HepG2 (cell line): ENCODE data around the gene SULT1A3. TPM values are rescaled to one million over a fixed set of nuclear protein-coding genes. Genes with fewer than 3 reads are reported as not detected.
"Not testable (repeated sequence)": the region's sequence is repeated elsewhere in the genome, so short reads cannot be mapped to it uniquely, and the experiment has no call there.

Source experiments
- ATAC-seq: fragments of 200-7000 bp; cut with Tn5 transposase; 3 replicates; pipeline ENCODE4 v1.9.1; 2020; ENCODE audit warnings: mild to moderate bottlenecking, moderate library complexity
- BruUV-seq: library from RNA; stranded (reverse); fragments of 400-500 nt; replicated peaks from 2 replicates; lab custom pipeline; 2021; lab: Mats Ljungman, UMichigan
- CTCF ChIA-PET: fragments of 300-600 bp; formaldehyde crosslinking; extraction: SDS; loops from one replicate; lab custom pipeline; 2021; ENCODE audit warnings: low total read pairs, inconsistent platforms, low intra/inter-chr PET ratio; lab: Yijun Ruan, JAX
- POLR2A ChIA-PET: fragments of 350-600 bp; sonication (Branson Sonifier 250); formaldehyde crosslinking; loops from one replicate; lab custom pipeline; 2020; ENCODE audit warnings: antibody characterized with exemption, inconsistent platforms; lab: Yijun Ruan, JAX
- DNase-seq: peaks from one replicate; pipeline ENCODE4 v3.0.0-alpha.2; 2015; ENCODE audit warnings: low spot score
- FAIRE-seq: peaks from 3 replicates; lab custom pipeline; 2011; peaks lifted over from hg19 to GRCh38; lab: Jason Lieb, UNC
- H2AFZ ChIP-seq: one replicate; pipeline ENCODE4 v1.6.1; 2011; ENCODE audit warnings: low read length, inconsistent platforms
- H3K27ac ChIP-seq: fragments of 300-600 bp; 3 replicates; pipeline ENCODE4 v1.8.0; 2011; ENCODE audit warnings: mixed run types, mild to moderate bottlenecking, mixed read lengths, low read length, inconsistent platforms; ENCODE audit not compliant: insufficient read depth; ENCODE audit errors: extremely low read length
- H3K27me3 ChIP-seq, 2 experiments: fragments of 200-600 bp in 1 of 2; 2 replicates in 1 of 2; 3 replicates in 1 of 2; pipeline versions ENCODE4 v1.6.0 to v1.8.0; 2011; ENCODE audit warnings: low read length in 2 of 2, mild to moderate bottlenecking in 2 of 2, moderate library complexity in 2 of 2, inconsistent platforms in 1 of 2; ENCODE audit not compliant: insufficient read depth in 2 of 2, control insufficient read depth in 1 of 2
- H3K36me3 ChIP-seq, 2 experiments: fragments of 200-600 bp in 1 of 2; replicated peaks in 1 of 2; 2 replicates in 1 of 2; 3 replicates in 1 of 2; pipeline versions ENCODE4 v1.5.1 to v1.8.0; 2011; ENCODE audit warnings: low read length in 2 of 2, inconsistent platforms in 1 of 2; ENCODE audit not compliant: insufficient read depth in 2 of 2, control insufficient read depth in 1 of 2
- H3K4me1 ChIP-seq: 2 replicates; pipeline ENCODE4 v1.5.1; 2012; ENCODE audit warnings: low read length, inconsistent platforms; ENCODE audit not compliant: insufficient read depth
- H3K4me2 ChIP-seq: 2 replicates; pipeline ENCODE4 v1.6.0; 2011; ENCODE audit warnings: low read depth, low read length, inconsistent platforms
- H3K4me3 ChIP-seq, 3 experiments: fragments of 200-600 bp in 1 of 3; sonication (generic), shearing (Covaris generic) in 1 of 3; replicated peaks in 1 of 3; 2 replicates each; pipeline ENCODE4 v1.5.1; 2011 to 2016; ENCODE audit warnings: low read length in 3 of 3, inconsistent platforms in 2 of 3, low read depth in 2 of 3, mild to moderate bottlenecking in 2 of 3, control low read depth in 1 of 3, mixed read lengths in 1 of 3; ENCODE audit not compliant: insufficient read depth in 1 of 3
- H3K79me2 ChIP-seq: one replicate; pipeline ENCODE4 v1.6.1; 2011; ENCODE audit warnings: low read length, inconsistent platforms; ENCODE audit not compliant: insufficient read depth
- H3K9ac ChIP-seq: 2 replicates; pipeline ENCODE4 v1.6.0; 2011; ENCODE audit warnings: mild to moderate bottlenecking, low read depth, low read length, inconsistent platforms; ENCODE audit not compliant: insufficient read depth
- H3K9me3 ChIP-seq: 2 replicates; pipeline ENCODE4 v1.5.1; 2012; ENCODE audit warnings: mild to moderate bottlenecking, low read length
- H4K20me1 ChIP-seq: 2 replicates; pipeline ENCODE4 v1.6.0; 2011; ENCODE audit warnings: inconsistent platforms, mild to moderate bottlenecking, low read length, moderate library complexity; ENCODE audit not compliant: insufficient read depth
- CEBPG ChIP-seq: IDR thresholded peaks from 2 replicates; pipeline ENCODE4 v1.6.1; 2016
- WGBS: methylation state at CpG from one replicate; pipeline ENCODE4 v1.1.6; 2017; ENCODE audit warnings: low lambda C conversion rate; 5-methylcytosine and 5-hydroxymethylcytosine counted together
- in situ Hi-C: cut with HindIII; loops from 2 replicates; pipeline ENCODE4 v1.10.0; 2017; ENCODE audit warnings: low pct_unique_long_range_greater_than_20kb; ENCODE audit not compliant: extremely low pct_ligation_motif_present
- intact Hi-C: fragments of 100-400 bp; cut with micrococcal nuclease; formaldehyde crosslinking; loops from one replicate; pipeline ENCODE4 v1.10.0; 2022; ENCODE audit not compliant: unreplicated experiment
- polyA plus RNA-seq, 8 experiments: library from polyadenylated mRNA; depleted of rRNA in 3 of 8; stranded (reverse) in 7 of 8; unstranded in 1 of 8; fragments of >200 nt; fragmentation: Illumina TruSeq in 4 of 8; extraction: Trizol in 4 of 8; gene quantifications; 2 replicates each; pipeline versions ENCODE4 v1.2.1 to v1.2.3, GENCODE V29; 2011 to 2016; ENCODE audit warnings: low read depth in 4 of 8, missing spikeins in 1 of 8, mixed read lengths in 1 of 8; ENCODE audit not compliant: insufficient read depth in 1 of 8
- total RNA-seq, 5 experiments: library from RNA; depleted of rRNA; stranded (reverse); fragments of >200 nt; fragmentation: Illumina TruSeq; extraction: Trizol; gene quantifications; 2 replicates each; pipeline ENCODE4 v1.2.3, GENCODE V29; 2016; ENCODE audit warnings: low read depth in 1 of 5

The SULT1A3 gene
- total and polyA plus RNA-seq, 2 of the 13 experiments (the other 11 are each of a cell fraction or from before 2014, with no cell fraction given): 21.0 to 28.3 TPM

DNA sequence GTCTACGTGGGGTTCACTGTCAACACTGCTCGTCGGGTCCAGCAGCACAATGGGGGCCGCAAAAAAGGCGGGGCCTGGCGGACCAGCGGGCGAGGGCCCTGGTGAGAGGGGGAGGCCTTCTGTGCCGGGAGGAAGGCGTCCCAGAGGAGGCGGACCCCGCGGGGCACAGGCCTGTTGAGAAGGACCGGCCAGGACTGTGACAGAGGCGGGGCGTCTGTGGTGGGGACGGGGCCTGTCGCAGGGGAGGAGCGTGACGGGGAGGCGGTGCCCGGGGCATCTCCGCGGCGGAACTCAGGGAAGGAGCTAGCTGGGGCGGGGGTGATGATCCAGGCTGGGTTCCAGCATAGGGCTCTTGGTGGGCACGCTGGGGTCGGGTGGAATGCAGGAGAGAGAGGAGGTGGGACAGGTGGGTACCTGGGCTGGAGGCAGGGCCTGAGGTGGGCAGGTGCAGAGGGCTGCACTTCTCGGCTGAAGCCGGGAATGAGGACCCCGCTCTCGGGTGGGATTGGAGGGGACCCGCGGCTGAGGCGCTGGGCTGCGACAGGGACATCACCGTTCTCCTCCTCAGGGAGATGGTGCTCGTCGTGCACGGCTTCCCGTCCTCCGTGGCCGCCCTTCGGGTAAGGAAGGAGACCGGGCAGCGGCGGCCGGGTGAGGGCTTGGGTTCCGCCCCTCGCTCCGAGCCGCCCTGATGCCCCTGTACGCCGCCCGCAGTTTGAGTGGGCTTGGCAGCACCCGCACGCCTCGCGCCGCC, 4.7 kb upstream of the SULT1A3 start:
- H3K79me2 ChIP-seq, H3K4me1 ChIP-seq, DNase-seq, H3K36me3 ChIP-seq, H3K9me3 ChIP-seq, H3K27me3 ChIP-seq, POLR2A ChIA-PET, in situ Hi-C loops, intact Hi-C loops, H4K20me1 ChIP-seq, FAIRE-seq, CTCF ChIA-PET, H3K27ac ChIP-seq, H2AFZ ChIP-seq: not testable (repeated sequence)
- Histone ChIP-seq H3K4me2 (peak overlapping the region; percentile 61), H3K4me3 (peak overlapping the region in 2 of 3 experiments; percentile 60 to 71; a peak in 3 of 6 replicates), H3K9ac (peak overlapping the region; percentile 29; the same call in 1 of the 2 replicates)
- TSS peak; percentile 96 for BruUV-seq
- 40% methylated on average over 14 of the region's 60 CpGs for WGBS
- ATAC-seq: peak; percentile 84

DNA sequence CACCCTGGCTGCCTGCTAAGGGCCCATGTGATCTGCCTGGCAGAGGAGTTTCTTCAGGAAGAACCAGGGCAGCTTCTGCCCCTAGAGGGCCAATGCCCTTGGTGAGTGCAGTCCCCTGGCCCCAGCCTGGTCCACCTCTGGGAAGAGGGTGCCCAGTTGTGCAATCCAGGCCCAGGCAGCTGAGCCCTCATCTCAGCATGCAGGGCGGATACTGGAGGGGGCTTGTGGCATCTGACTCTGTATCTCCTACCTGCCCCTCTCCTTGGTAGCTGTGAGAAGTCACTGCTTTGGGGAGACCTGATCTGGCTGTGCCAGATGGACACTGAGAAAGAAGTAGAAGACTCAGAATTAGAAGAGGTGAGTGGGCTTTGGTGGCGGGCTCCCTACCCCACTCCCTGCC, 2.1 kb upstream of the SULT1A3 start:
- BruUV-seq, H2AFZ ChIP-seq, DNase-seq, ATAC-seq, FAIRE-seq, H3K27ac ChIP-seq, H3K4me3 ChIP-seq, H3K4me1 ChIP-seq, H3K27me3 ChIP-seq, H3K79me2 ChIP-seq, H3K9me3 ChIP-seq, H3K4me2 ChIP-seq, intact Hi-C loops, CTCF ChIA-PET, in situ Hi-C loops, POLR2A ChIA-PET, H3K9ac ChIP-seq, H4K20me1 ChIP-seq, H3K36me3 ChIP-seq: not testable (repeated sequence)
- WGBS: 50% methylated on average over 1 of the region's 2 CpGs
- TF ChIP-seq CEBPG (CRISPR knock-in tag): 0 out of 2 replicates have a peak, but pooled peaks have one; percentile 9

DNA sequence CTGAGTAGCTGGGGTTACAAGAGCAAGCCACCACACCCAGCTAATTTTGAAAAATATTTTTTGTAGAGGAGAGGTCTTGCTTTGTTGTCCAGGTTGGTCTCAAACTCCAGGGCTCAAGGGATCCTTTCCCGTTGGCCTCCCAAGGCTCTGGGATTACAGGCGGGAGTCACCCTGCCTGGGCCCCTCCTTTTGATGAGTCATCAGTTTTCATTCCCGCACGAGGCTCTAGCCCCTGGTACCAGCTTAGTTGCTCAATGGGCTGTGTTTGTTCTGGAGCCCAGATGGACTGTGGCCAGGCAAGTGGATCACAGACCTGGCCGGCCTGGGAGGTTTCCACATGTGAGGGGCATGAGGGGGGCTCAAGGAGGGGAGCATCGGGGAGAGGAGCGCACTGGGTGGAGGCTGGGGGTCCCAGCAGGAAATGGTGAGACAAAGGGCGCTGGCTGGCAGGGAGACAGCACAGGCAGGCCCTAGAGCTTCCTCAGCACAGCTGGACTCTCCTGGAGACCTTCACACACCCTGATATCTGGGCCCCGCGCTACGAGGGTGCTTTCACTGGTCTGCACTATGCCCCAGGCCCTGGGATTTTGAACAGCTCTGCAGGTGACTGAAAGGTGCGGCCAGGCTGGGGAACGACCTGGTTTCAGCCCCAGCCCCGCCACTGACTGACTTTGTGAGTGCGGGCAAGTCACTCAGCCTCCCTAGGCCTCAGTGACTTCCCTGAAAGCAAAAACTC, 721 bp downstream of the SULT1A3 start:
- H3K9ac ChIP-seq, CTCF ChIA-PET, H3K27me3 ChIP-seq, H3K4me1 ChIP-seq, H3K79me2 ChIP-seq, POLR2A ChIA-PET, DNase-seq, H2AFZ ChIP-seq, H4K20me1 ChIP-seq, H3K4me3 ChIP-seq, H3K27ac ChIP-seq, H3K4me2 ChIP-seq, H3K36me3 ChIP-seq, in situ Hi-C loops, H3K9me3 ChIP-seq, BruUV-seq, intact Hi-C loops: not testable (repeated sequence)
- WGBS: no CpG with 5 or more reads among the region's 15 CpGs
- ATAC-seq (peak; percentile 76), FAIRE-seq (peak; percentile 100)

DNA sequence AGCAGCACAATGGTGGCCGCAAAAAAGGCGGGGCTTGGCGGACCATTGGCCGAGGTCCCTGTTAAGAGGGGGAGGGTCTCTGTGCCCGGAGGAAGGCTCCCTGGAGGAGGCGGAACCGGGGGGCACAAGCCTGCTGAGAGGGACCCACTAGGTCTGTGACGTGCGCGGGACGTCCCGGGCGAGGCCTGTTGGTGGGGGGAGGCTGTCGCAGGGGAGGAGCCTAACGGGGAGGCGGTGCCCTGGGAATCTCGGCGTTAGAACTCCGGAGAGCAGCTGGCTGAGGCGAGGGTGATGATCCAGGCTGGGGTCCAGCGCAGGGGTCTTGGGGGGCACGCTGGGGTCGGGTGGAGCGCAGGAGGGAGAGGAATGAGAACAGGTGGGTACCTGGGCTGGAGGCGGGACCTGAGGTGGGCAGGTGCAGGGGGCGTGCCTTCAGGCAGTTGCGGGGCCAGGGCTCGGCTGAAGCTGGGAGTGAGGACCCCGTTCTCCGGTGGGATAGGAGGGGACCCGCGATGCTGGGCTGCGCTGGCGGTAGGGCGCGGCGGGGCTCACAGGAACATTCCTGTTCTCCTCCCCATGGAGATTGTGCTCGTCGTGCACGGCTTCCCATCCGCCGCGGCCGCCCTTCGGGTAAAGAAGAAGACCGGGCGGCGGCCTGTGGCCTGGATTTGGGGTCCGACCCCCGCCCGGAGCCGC, 6.6 kb downstream of the SULT1A3 start:
- H3K27ac ChIP-seq, DNase-seq, intact Hi-C loops, H3K36me3 ChIP-seq, H3K4me3 ChIP-seq, H2AFZ ChIP-seq, H4K20me1 ChIP-seq, POLR2A ChIA-PET, in situ Hi-C loops, CTCF ChIA-PET, H3K9ac ChIP-seq, H3K27me3 ChIP-seq, H3K4me1 ChIP-seq, FAIRE-seq, H3K79me2 ChIP-seq, BruUV-seq, H3K9me3 ChIP-seq: not testable (repeated sequence)
- H3K4me2 ChIP-seq: 0 out of 2 replicates have a peak overlapping the region, but pooled peaks have one; percentile 12
- WGBS: 73% methylated on average over 25 of the region's 52 CpGs
- ATAC-seq: peak; percentile 5
